HG02870 (cell line): ENCODE data around the gene TCL1A.

ENCODE experiments used
- ATAC-seq: cut with Tn5 transposase; IDR thresholded peaks from one replicate; pipeline ENCODE4 v1.9.1; 2021; ENCODE audit warnings: mild to moderate bottlenecking, moderate library complexity; ENCODE audit not compliant: unreplicated experiment

Gene TCL1A

GRCh38 chr14:95707327-95707726, 6.6 kb downstream of the TCL1A start:
- no peak for ATAC-seq

GRCh38 chr14:95705518-95705917, 8.4 kb downstream of the TCL1A start:
- ATAC-seq, result no peak

- ATAC-seq, result no peak
Observed at GRCh38 chr14:95703805-95704204, 10.1 kb downstream of the TCL1A start.

- ATAC-seq, result no peak
Observed at GRCh38 chr14:95703341-95703740, 10.6 kb downstream of the TCL1A start.

- ATAC-seq, result no peak
Observed at GRCh38 chr14:95701846-95702221, 12.1 kb downstream of the TCL1A start.

- no peak for ATAC-seq
Observed at GRCh38 chr14:95700221-95700976, 13.5 kb downstream of the TCL1A start.

- peak; percentile 56 for ATAC-seq
Observed at GRCh38 chr14:95699412-95699811, 14.5 kb downstream of the TCL1A start.

- ATAC-seq, result no peak
Observed at GRCh38 chr14:95698287-95698686, 15.6 kb downstream of the TCL1A start.

- ATAC-seq, result peak; percentile 57
Observed at GRCh38 chr14:95697764-95698163, 16.2 kb downstream of the TCL1A start.

- no peak for ATAC-seq
Observed at GRCh38 chr14:95696741-95697140, 17.2 kb downstream of the TCL1A start.

- no peak for ATAC-seq
Observed at GRCh38 chr14:95695913-95696312, 18.0 kb downstream of the TCL1A start.

- ATAC-seq, result no peak
Observed at GRCh38 chr14:95695051-95695450, 18.9 kb downstream of the TCL1A start.

- no peak for ATAC-seq
Observed at GRCh38 chr14:95692109-95692508, 21.8 kb downstream of the TCL1A start.

- no peak for ATAC-seq
Observed at GRCh38 chr14:95691591-95691990, 22.3 kb downstream of the TCL1A start.

- no peak for ATAC-seq
Observed at GRCh38 chr14:95690815-95691214, 23.1 kb downstream of the TCL1A start.

GRCh38 chr14:95689441-95689840, 24.5 kb downstream of the TCL1A start:
- no peak for ATAC-seq

GRCh38 chr14:95686935-95687334, 27.0 kb downstream of the TCL1A start:
- no peak for ATAC-seq

GRCh38 chr14:95685978-95686922, 27.7 kb downstream of the TCL1A start, which contains the start of gene TCL1B:
TSS of gene TCL1B (plus strand) at chr14:95686426. CDS start at chr14:95686468, 42 bp downstream.
- ATAC-seq, result no peak

- ATAC-seq, result no peak
Observed at GRCh38 chr14:95683793-95684192, 30.1 kb downstream of the TCL1A start.

GRCh38 chr14:95681153-95681552, 32.8 kb downstream of the TCL1A start:
- no peak for ATAC-seq

GRCh38 chr14:95679998-95680735, 33.8 kb downstream of the TCL1A start:
- ATAC-seq, result peak; percentile 40
